HL-60/S4 (cell line): Measurements from ENCODE around the gene RETREG1.

Experiments used
- in situ Hi-C: fragments of 300-500 bp; cut with MboI; formaldehyde crosslinking; loops from 2 replicates; pipeline ENCODE4 v1.14.3; 2022; ENCODE audit warnings: low sequenced_read_pairs

RETREG1 gene

DNA sequence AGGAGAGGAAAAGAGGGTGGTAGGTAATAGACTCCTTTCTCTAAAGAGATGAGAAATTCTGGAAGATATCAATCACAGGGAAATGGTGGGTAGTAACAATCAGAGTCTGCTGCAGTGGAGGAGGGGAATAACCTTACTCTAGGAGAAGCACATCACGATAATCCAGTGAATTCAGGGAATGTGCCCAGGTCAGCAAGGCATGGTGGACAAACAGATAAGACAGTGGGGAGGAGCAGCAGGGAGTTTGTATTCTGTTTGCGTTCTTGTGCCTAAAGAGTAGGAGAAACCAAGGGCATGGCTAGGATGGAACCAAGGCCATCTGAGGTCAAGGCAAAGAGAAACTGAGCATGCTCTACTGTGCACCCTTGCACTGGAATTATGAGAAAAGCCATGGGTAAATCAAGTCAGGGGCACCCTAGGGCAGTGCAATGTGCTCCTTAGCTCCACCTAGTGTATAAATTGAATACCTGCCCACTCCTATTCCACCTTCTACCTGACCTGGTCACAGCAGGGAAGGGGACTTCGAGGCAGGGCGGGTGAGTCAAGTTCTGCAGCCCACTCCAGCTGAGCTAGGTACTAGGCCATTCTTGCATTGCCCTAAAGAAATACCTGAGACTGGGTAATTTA lies 31.6 kb downstream of the RETREG1 start:
- in situ Hi-C loops, result no loop called here

- in situ Hi-C loops, result no loop called here
Measured at GRCh38 chr5:16582081-16582480, 34.7 kb downstream of the RETREG1 start.

DNA sequence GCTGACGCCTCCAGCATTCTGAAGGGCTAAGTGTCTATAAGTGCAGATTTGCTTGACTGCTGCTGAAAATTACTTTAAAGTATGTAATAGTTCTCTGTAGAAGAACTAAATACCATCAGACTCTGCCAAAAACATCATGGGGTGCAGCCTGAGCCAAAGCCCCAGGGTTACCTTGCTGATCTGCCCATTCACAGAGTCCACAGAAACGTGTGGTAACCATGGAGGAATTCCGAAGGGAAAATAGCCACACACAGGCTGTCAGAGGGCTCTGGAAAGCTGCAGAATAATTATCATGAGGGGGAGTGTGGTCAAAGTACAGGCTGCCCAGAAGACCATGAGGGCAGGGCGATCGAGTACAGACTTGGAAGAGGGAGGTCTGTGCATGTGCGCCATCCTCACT lies 36.4 kb downstream of the RETREG1 start:
- in situ Hi-C loops, result no loop called here

DNA sequence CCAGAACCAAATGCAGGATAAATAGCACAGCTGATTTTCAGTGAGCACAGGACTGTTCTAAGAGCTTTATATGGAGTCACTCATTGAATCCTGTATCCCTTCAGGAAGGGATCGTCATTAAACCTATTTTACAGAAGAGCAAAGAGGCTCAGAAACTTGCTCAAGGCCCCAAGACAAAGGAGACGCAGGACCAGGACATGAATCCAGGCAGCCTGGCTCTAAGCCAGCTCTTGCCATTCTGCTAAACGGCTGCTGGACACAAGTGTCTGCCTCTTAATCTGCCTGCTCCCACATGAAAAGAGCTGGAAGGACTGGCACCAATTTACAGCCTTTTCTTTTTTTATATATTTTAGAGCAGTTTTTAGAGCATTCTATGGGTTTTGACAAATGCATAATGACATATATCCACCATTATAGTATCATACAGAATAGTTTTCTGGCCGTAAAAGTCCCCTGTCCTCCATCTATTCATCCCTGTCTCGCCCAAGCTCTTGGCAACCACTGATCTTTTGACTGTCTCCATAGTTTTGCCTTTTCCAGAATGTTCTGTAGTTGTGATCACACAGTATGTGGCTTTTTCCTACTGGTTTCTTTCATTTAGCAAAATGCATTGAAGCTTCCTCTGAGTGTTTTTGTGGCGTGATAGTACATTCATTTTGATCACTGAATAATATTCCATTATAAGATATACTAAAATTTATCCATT lies 37.5 kb downstream of the RETREG1 start:
- in situ Hi-C loops, result no loop called here

DNA sequence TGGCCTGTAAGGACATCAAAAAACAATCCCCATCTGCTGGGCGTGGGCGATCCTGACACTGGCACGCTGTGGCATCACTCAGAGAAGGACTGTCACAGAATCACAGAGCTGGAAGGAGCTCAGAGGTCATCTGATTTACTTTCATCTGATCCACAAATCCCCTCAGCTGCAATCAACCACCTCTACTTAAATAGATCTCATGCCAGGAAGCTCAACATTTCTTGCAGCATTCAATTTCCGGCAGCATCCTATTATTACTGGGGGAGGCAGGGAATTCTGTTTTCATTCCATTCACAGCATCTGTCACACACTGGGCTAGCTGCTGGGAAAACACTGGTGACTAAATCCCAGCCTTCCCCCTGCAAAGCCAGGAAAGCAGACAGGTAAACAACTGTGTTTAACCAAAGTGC lies 38.3 kb downstream of the RETREG1 start:
- in situ Hi-C loops, result no loop called here

- in situ Hi-C loops, result no loop called here
Measured at GRCh38 chr5:16577677-16578076, 39.1 kb downstream of the RETREG1 start.

DNA sequence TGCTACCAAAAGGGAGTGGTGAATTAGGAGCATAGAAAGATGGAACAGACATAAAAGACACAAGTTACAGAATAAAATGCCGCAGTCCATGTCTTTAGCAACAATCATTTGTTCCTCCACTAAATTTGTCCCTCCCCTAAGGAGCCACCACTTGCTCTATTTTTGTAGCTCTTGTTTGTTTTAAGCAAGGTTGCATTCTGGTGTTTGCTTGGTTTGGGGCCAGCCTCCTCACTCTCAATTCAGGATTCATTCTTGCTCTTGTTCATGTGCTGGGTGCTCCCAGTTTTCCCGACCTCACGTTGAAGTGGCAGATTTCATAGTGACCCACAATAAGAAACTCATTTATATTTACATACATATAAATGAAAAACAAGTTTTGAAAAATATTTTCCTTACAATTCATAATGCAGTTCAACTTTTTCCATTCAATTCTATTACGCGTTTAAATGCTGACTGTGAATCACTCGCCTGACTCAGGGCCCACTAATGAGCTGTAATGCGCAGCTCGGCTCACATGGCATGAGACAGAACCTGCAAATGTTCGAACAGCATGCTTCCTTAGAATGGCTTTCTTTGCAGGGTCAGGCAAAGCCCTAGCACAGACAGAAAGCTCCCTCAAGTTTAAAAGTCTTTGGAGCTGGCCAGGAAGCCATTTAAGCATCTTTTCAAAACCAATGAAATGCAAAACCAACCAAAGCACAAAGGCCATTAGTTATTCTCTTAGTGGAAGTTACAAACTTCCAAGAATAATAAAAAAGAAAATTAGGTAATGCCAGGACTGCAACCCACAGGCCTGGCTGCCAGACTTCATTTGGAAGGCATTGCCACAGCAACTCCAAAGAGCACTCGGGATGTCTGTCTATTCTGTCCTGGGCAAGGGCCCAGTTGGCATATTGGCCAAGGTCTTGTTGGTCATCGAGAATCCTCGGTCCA lies 41.7 kb downstream of the RETREG1 start:
- in situ Hi-C loops, result no loop called here

DNA sequence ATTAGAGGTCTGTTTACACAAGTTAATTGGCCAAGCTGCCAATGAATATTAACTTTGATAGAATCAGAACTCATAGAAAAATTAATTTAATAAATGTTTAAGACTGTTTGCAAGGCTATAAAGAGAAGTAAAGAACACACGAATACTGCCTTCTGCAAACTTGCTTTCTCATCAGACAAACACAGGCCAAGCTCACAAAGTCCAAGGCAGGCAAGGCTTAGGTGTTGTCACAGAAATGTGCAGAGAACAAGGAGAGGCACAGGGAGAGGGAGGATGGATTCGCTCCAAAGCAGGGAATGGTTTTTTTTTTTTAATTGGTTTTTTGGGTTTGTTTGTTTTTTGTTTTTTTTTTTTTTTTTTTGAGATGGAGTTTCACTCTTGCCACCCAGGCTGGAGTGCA lies 43.4 kb downstream of the RETREG1 start:
- in situ Hi-C loops, result no loop called here

GRCh38 chr5:16572289-16573015 lies 44.3 kb downstream of the RETREG1 start:
- in situ Hi-C loops, result no loop called here

- in situ Hi-C loops, result no loop called here
Measured at GRCh38 chr5:16571016-16571415, 45.8 kb downstream of the RETREG1 start.

- in situ Hi-C loops, result no loop called here
Measured at GRCh38 chr5:16570121-16570815, 46.5 kb downstream of the RETREG1 start.

DNA sequence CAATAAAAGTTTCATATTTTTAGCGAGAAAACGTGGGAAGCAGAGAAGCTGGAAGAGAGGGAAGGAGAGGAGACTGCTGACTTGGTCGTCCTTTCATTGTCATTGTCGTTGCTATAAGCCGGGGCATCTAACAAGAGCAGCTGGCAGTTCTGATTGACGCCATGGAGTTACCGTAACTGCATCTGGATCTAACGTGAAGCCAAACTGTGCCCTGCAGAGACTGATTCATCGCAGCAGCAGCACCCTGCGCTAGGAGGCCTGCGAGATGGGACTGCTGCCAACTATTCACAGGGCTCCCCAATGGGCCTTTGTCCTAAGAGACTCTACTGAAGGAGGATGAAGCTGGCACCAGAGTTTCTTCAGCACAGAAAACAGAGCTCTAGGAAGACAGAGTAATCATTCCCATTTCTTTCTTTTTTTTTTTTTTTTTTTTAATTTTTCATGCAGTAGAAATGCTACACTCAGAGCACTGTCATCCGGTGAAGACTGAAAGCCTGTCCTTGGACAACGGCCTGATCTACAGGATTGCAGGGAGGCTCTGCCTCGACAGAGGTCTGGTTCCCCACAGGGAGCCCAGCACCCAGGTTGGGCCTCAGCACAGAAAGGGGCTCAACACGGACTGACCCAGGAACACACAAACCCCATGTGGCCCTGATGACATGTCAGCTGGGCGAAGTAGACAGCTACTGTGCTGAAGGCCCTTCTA lies 47.8 kb downstream of the RETREG1 start:
- in situ Hi-C loops, result no loop called here

DNA sequence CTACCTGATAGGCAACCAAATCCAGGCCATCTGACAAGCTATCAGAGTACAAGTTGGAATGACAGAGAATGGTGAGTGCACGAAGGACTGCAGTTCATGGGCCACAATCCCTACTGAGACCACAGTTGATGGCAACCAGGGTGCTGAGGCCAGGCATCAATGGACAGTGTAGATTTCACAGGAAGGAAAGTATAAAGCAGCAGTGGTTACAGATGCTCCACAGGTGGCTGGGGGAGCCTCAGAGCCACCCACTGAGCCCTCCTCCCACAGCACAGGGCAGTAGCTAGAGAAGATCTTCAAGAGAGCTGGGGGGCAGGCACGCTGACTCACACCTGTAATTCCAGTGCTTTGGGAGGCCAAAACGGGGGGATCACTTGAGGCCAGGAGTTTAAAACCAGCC lies 49.4 kb downstream of the RETREG1 start:
- in situ Hi-C loops, result no loop called here

DNA sequence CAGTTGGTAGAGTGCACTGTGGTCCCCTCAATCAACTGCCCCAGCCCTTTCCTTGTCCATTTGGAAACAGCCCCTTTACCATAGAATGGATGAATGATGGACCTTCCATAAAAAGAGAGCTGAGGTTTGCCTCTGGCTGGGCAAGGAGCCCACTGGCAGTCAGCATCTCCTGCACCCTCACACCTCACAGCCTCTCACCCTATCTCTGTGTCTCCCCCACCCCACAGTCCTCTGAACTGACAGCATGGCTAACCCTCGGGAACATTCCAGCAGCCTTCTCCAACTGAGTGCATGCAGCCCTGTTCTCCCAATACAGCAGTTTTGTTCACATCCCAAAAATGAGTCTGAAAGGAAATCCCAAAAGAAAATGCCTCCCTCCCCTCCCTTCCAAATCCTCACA lies 51.7 kb downstream of the RETREG1 start:
- in situ Hi-C loops, result no loop called here

DNA sequence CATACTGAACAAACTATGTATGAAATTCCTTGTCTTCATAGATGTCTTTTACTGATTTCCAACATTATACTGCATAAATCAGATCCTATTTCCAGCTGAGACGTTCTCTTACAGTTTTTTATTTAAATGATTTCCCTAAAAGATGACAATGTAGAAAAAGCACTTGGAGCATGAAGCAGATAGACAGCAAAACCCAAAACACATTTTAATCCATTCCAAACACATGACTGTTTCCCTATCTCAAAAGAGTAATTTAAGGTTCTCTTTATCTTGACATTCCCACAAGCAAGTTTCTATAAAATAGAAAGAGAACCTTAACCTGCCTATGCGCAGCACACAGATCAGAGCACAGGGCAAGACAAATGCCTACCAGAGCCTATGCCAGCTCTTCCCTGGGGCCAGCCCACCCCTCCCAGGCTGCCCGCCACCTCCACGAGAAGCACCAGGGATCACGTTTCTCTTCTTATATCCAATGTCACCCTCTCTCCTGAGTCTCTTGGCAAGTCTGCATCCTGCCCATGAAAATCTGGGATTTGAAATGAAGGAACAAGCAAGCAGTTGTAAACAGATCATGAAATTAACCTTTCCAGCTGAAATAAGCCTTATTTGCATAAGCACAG lies 52.4 kb downstream of the RETREG1 start:
- in situ Hi-C loops, result no loop called here

DNA sequence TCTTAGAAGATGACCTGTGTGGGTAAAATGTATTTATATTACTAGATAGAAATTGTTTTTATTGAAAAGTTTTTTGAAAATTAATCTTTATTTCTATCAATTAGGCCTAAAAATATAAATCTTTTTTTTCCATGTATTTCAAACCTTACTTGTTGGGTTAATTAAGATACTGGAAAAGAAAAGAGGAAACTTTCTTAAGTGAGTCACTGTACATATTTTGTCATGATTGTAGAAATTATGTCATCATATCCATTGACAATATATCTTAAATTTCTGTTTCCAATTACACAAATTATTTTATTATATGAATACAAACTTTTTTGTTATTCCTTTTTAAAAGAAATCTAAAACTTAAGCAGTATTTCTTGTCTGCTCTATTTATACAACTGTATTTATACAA lies 53.1 kb downstream of the RETREG1 start:
- in situ Hi-C loops, result no loop called here

DNA sequence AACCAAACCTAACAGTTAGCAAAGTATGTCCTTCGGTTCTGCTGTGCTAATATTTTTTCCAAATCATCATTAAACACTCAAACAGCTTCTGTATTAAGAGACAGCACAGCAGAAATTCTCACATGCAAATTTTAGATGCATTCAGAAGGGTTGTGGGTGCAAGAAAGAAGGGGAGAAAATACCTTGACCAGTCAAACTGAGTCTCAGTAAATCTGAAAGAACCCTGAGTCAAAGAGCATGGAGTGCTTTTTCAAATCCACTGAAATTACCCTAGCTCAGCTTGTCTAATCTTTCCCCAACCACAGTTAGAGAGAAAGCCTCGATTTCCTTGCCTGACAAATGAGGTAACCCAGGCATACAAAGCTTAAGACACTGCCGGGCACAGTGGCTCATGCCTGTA lies 55.1 kb downstream of the RETREG1 start:
- in situ Hi-C loops, result no loop called here

DNA sequence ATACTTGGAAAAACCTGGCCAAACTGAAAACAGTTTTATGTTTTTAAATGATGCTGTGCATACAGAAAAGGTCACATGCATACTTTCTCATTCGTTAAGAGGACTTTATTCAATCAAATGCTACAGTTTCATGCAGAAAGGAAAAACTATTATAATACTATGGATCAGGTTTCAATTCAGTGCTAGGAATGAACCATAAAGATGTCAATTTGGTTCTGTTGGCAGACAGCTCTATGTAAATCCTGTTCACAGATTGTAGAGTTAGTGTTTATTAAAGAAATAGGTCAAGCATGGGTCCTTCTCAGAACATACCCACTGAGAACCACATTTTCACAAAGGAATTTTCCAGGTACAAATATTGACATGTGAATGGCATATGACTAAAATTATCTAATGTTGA lies 57.1 kb downstream of the RETREG1 start:
- in situ Hi-C loops, result no loop called here

GRCh38 chr5:16558984-16559629 lies 57.7 kb downstream of the RETREG1 start:
- in situ Hi-C loops, result no loop called here
